ENCODE results near the gene FAM210A. TPM values are rescaled to one million over a fixed set of nuclear protein-coding genes. Genes with fewer than 3 reads are reported as not detected.

The FAM210A gene
- total and polyA plus RNA-seq, 2 donors (not counting 1 experiment from before 2014, with no cell fraction given), result 4.2 to 11.4 TPM

- Mint-ChIP-seq H3K27ac (peak overlapping the region; percentile 94), H3K4me3 (peak overlapping the region; percentile 86), H3K27me3 (no peaks in the 10 kb centered on the region), H3K4me1 (peaks cover 80% of the 10 kb centered on the region), H3K9me3 (ENCODE audit: insufficient read depth) (no peaks in the 10 kb centered on the region)
- no peaks in the 10 kb centered on the region for H3K36me3 ChIP-seq (replicated peaks in 1 of 2; ENCODE audit: control extremely low read depth in 1 of 2, control insufficient read depth in 1 of 2, extremely low read depth in 1 of 2, insufficient read depth in 2 of 2, low read length in 1 of 2)
- H2AFZ ChIP-seq (ENCODE audit: insufficient read depth, low read depth, low read length, poor library complexity, severe bottlenecking), result peak overlapping the region; percentile 6
- no peaks in the 10 kb centered on the region for H3K9me3 ChIP-seq (ENCODE audit: control extremely low read depth in 1 of 3, control insufficient read depth in 2 of 3, insufficient read depth in 1 of 3, low read length in 2 of 3)
- no peak overlapping the region for H3K9ac ChIP-seq (ENCODE audit: low read length)
- DNase-seq (peak; percentile 18), ATAC-seq (ENCODE audit: low read depth) (no peak)
- peaks cover 54% of the 10 kb centered on the region for H3K79me2 ChIP-seq (ENCODE audit: control insufficient read depth, insufficient read depth, low read length)
- TF ChIP-seq, protein P1, sequence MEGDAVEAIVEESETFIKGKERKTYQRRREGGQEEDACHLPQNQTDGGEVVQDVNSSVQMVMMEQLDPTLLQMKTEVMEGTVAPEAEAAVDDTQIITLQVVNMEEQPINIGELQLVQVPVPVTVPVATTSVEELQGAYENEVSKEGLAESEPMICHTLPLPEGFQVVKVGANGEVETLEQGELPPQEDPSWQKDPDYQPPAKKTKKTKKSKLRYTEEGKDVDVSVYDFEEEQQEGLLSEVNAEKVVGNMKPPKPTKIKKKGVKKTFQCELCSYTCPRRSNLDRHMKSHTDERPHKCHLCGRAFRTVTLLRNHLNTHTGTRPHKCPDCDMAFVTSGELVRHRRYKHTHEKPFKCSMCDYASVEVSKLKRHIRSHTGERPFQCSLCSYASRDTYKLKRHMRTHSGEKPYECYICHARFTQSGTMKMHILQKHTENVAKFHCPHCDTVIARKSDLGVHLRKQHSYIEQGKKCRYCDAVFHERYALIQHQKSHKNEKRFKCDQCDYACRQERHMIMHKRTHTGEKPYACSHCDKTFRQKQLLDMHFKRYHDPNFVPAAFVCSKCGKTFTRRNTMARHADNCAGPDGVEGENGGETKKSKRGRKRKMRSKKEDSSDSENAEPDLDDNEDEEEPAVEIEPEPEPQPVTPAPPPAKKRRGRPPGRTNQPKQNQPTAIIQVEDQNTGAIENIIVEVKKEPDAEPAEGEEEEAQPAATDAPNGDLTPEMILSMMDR (IDR thresholded peaks at IDR 0.05), result no peak
- no peak for TF ChIP-seq EZH2 (IDR thresholded peaks at IDR 0.05; ENCODE audit: borderline replicate concordance, insufficient read depth, low read depth, low read length, poor library complexity, severe bottlenecking)
- H3K4me2 ChIP-seq (replicated peaks; ENCODE audit: low read depth, low read length, poor library complexity, severe bottlenecking), result peak overlapping the region; percentile 94
- intact Hi-C loops (cut with micrococcal nuclease), result loop anchor here (10.0 kb wide), 1 partner anchor 731 kb away; the partner anchor contains the start of gene PTPN2
- CTCF ChIA-PET, result interaction anchor here (4.7 to 10.7 kb wide), 3 partner anchors 14 to 56 kb away, joined by 42 to 195 read pairs (median 43); no protein-coding TSS in a partner anchor
- H3K4me1 ChIP-seq (ENCODE audit: control insufficient read depth in 2 of 2, insufficient read depth in 2 of 2, low read length in 2 of 2), result peaks cover 51 to 79% of the 10 kb centered on the region in 2 donors
- WGBS (ENCODE audit: insufficient coverage), result 50% methylated on average over 1 of the region's 5 CpGs
- H4K20me1 ChIP-seq (ENCODE audit: control insufficient read depth, insufficient read depth, low read length, poor library complexity, severe bottlenecking), result no peaks in the 10 kb centered on the region
- POLR2A ChIA-PET, result no interaction called here
- H3K27ac ChIP-seq (ENCODE audit: low read length in 2 of 2), result peak overlapping the region; percentile 60 to 86
- no peaks in the 10 kb centered on the region for H3K27me3 ChIP-seq (replicated peaks in 1 of 4; ENCODE audit: control extremely low read depth in 1 of 4, control insufficient read depth in 3 of 4, insufficient read depth in 4 of 4, low read length in 3 of 4)
- no peak overlapping the region for H3K4me3 ChIP-seq (ENCODE audit: control extremely low read depth in 1 of 5, extremely low read depth in 1 of 5, insufficient read depth in 1 of 5, low read depth in 2 of 5, low read length in 4 of 5)
These were observed 110.3 kb downstream of the FAM210A start for GRCh38 chr18:13616041-13616440.

DNA sequence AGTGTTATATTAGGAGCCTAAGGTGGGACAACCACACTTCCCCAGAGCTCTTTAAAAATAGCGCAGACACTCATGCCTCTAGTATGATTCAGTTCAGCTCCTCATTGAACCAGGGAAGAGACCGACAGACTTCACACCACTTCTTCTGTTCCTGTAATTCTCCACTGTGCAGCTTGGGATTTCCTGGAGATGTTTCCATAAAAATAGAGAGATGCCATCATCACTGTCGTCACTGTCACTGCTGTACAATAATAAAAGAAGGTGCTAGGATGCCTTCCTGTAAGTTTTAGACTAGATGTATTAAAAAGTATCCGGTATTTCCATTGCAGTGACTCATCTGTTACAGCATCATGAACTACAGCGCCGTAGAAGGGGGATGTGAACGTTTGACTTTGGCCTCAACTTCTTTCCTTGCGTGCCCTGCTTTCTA is 110.9 kb downstream of the FAM210A start:
- Histone ChIP-seq H3K9me3 (ENCODE audit: control extremely low read depth in 1 of 3, control insufficient read depth in 2 of 3, insufficient read depth in 1 of 3, low read length in 2 of 3) (no peaks in the 10 kb centered on the region), H3K9ac (ENCODE audit: low read length) (no peak overlapping the region), H3K27ac (ENCODE audit: low read length in 2 of 2) (peak overlapping the region; percentile 60 to 86)

More for the DNA sequence above, 110.9 kb downstream of the FAM210A start:
- Mint-ChIP-seq H3K27ac (peak overlapping the region; percentile 94), H3K27me3 (no peaks in the 10 kb centered on the region), H3K9me3 (ENCODE audit: insufficient read depth) (no peaks in the 10 kb centered on the region), H3K4me3 (peak overlapping the region; percentile 86), H3K4me1 (peaks cover 81% of the 10 kb centered on the region)
- WGBS (ENCODE audit: insufficient coverage), result 47% methylated on average over 5 of the region's 8 CpGs
- intact Hi-C loops (cut with micrococcal nuclease), result loop anchor here (10.0 kb wide), 1 partner anchor 731 kb away; the partner anchor contains the start of gene PTPN2
- DNase-seq (peak; percentile 33), ATAC-seq (ENCODE audit: low read depth) (no peak)
- no peaks in the 10 kb centered on the region for H3K36me3 ChIP-seq (replicated peaks in 1 of 2; ENCODE audit: control extremely low read depth in 1 of 2, control insufficient read depth in 1 of 2, extremely low read depth in 1 of 2, insufficient read depth in 2 of 2, low read length in 1 of 2)
- H3K4me2 ChIP-seq (replicated peaks; ENCODE audit: low read depth, low read length, poor library complexity, severe bottlenecking), result peak overlapping the region; percentile 94
- H3K4me1 ChIP-seq (ENCODE audit: control insufficient read depth in 2 of 2, insufficient read depth in 2 of 2, low read length in 2 of 2), result peaks cover 56 to 81% of the 10 kb centered on the region in 2 donors
- H2AFZ ChIP-seq (ENCODE audit: insufficient read depth, low read depth, low read length, poor library complexity, severe bottlenecking), result peak overlapping the region; percentile 61
- H3K79me2 ChIP-seq (ENCODE audit: control insufficient read depth, insufficient read depth, low read length), result peaks cover 48% of the 10 kb centered on the region
- TF ChIP-seq EZH2 (IDR thresholded peaks at IDR 0.05; ENCODE audit: borderline replicate concordance, insufficient read depth, low read depth, low read length, poor library complexity, severe bottlenecking), result no peak
- TF ChIP-seq, protein P1 (IDR thresholded peaks at IDR 0.05), result no peak
- CTCF ChIA-PET, result interaction anchor here (1.6 to 10.7 kb wide), 4 partner anchors 14 to 55 kb away, joined by 6 to 195 read pairs (median 42); no protein-coding TSS in a partner anchor
- H4K20me1 ChIP-seq (ENCODE audit: control insufficient read depth, insufficient read depth, low read length, poor library complexity, severe bottlenecking), result no peaks in the 10 kb centered on the region
- peak overlapping the region in 1 of 5 experiments; percentile 71 for H3K4me3 ChIP-seq (ENCODE audit: control extremely low read depth in 1 of 5, extremely low read depth in 1 of 5, insufficient read depth in 1 of 5, low read depth in 2 of 5, low read length in 4 of 5)
- H3K27me3 ChIP-seq (replicated peaks in 1 of 4; ENCODE audit: control extremely low read depth in 1 of 4, control insufficient read depth in 3 of 4, insufficient read depth in 4 of 4, low read length in 3 of 4), result no peaks in the 10 kb centered on the region
- POLR2A ChIA-PET, result no interaction called here
